Measurements from ENCODE around the gene PCDHA1.

Gene PCDHA1

DNA sequence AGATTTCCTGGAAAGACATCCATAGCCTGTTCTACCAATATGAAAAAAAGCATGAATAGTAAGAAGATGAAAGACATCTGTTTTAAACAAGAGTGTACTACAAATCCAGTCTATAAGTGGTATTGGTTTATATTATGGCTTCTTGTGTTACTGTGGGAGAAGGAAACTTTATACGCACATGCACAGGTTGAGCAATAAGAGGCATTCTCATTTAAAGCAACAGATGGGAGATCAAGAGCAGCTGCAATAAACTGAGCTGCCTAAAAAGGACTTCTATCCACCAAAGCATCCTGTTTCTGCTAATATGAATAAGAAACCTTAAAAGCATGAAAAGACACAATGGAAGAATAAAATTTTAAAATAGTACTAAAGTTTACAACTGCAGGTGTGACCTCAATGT is 256.6 kb downstream of the PCDHA1 start:
- no peak for DNase-seq (ENCODE audit: low read depth)

DNA sequence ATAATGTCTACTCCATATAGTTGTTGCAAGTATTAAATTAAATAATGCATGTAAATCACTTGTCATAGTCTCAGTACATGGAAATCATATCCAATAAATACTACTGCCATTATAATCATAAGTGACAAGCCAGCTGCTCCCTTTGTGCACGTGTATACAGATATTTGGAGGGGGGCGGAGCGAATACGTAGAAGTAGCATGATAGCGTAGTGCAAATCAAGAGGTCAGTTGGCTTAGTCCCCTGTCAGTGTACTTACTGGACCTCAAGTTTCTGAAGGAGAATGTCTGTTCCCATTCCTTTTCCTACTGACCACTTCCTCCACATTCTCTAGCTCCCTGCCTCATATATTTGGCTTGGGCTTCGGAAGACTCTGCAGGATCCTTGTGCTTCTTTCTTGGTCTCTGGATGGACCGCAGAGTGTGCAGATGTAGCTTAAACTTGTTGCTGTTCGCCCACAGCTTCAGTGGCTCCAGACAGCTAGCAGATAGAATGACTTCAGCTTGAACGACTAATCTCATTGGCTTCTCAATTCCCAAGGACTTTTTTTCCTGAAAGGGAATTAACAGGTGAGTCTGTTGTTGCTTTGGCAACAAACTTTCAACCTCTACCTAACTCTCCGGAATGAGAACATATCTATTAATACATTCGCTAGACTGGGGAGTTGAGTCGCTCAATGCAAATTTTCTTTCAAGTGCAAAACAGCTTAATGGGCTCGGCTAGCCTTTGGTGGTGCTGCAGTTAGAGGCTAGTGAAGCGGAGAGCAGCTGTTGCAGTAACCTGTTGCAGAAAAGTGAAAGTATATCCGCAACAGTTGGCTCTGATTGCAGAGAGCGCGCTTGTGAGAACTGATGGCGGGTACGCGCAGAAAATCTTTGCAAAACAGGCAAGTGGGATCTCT is 264.9 kb downstream of the PCDHA1 start, which contains the start of gene PCDHB1:
TSS of gene PCDHB1 (plus strand) at position 753 of the 899 bp plus-strand sequence. CDS start at position 850, 97 bp downstream.
- no peak for DNase-seq (ENCODE audit: low read depth)

DNA sequence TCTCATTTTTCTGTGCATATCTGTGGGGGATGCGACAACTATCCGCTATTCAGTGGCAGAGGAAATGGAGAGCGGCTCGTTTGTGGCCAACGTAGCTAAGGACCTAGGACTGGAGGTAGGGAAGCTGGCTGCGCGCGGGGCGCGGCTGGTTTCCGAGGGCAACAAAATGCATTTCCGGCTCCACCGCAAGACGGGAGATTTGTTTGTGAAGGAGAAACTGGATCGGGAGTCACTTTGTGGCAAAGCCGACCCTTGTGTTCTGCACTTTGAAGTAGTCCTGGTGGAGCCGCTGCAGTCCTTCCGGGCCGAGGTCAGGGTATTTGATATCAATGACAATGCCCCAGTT is 265.6 kb downstream of the PCDHA1 start:
- DNase-seq (ENCODE audit: low read depth): no peak

Measured in CMK (cell line).